GM23338 (cell line): ENCODE measurements around the gene PIP5K1C. TPM values are rescaled to one million over a fixed set of nuclear protein-coding genes. Genes with fewer than 3 reads are reported as not detected.

ENCODE experiments used
- ATAC-seq: fragments of 200-7000 bp; cut with Tn5 transposase; 3 replicates; pipeline ENCODE4 v1.9.1; 2020
- DNase-seq: peaks from one replicate; pipeline ENCODE4 v3.0.0-alpha.2; 2015; ENCODE audit warnings: low spot score
- H2AFZ ChIP-seq: fragments of 200-600 bp; sonication (generic); 2 replicates; pipeline ENCODE4 v1.8.0; 2016; ENCODE audit warnings: antibody characterized with exemption, mild to moderate bottlenecking, moderate library complexity
- H3F3A ChIP-seq: fragments of 200-600 bp; sonication (generic); replicated peaks from 2 replicates; pipeline ENCODE4 v1.8.0; 2017; ENCODE audit warnings: antibody characterized with exemption, mixed run types, low read depth
- H3K27ac ChIP-seq: fragments of 200-600 bp; sonication (generic); 2 replicates; pipeline ENCODE4 v1.6.1; 2016; ENCODE audit warnings: low read depth
- H3K27me3 ChIP-seq: fragments of 200-600 bp; sonication (generic); 2 replicates; pipeline ENCODE4 v1.8.0; 2016; ENCODE audit warnings: mild to moderate bottlenecking, mixed run types, moderate library complexity; ENCODE audit not compliant: insufficient read depth
- H3K36me3 ChIP-seq: fragments of 200-600 bp; sonication (generic); 2 replicates; pipeline ENCODE4 v1.8.0; 2016; ENCODE audit warnings: mild to moderate bottlenecking; ENCODE audit not compliant: insufficient read depth
- H3K4me1 ChIP-seq: fragments of 200-600 bp; sonication (generic); 2 replicates; pipeline ENCODE4 v1.8.0; 2016; ENCODE audit warnings: mild to moderate bottlenecking, moderate library complexity; ENCODE audit not compliant: insufficient read depth
- H3K4me2 ChIP-seq: fragments of 200-600 bp; sonication (generic); 2 replicates; pipeline ENCODE4 v1.7.1; 2017; ENCODE audit warnings: mixed run types
- H3K4me3 ChIP-seq: fragments of 200-600 bp; sonication (generic); 2 replicates; pipeline ENCODE4 v1.6.1; 2016; ENCODE audit warnings: mixed run types
- H3K79me2 ChIP-seq: fragments of 200-600 bp; sonication (generic); replicated peaks from 2 replicates; pipeline ENCODE4 v1.8.0; 2017; ENCODE audit warnings: mild to moderate bottlenecking; ENCODE audit not compliant: insufficient read depth
- H3K9me2 ChIP-seq: fragments of 200-600 bp; sonication (generic); 2 replicates; pipeline ENCODE4 v1.8.0; 2017; ENCODE audit not compliant: insufficient read depth
- H4K20me1 ChIP-seq: fragments of 200-600 bp; sonication (generic); replicated peaks from 2 replicates; pipeline ENCODE4 v1.8.0; 2017; ENCODE audit warnings: mild to moderate bottlenecking; ENCODE audit not compliant: insufficient read depth
- H3K27ac Mint-ChIP-seq: 2 replicates; pipeline ENCODE4 v1.8.0; 2020; ENCODE audit warnings: inconsistent platforms, mild to moderate bottlenecking, moderate library complexity, mixed read lengths
- H3K27me3 Mint-ChIP-seq: 3 replicates; pipeline ENCODE4 v1.8.0; 2022; ENCODE audit warnings: low read depth, mild to moderate bottlenecking, moderate library complexity, mixed read lengths, inconsistent platforms; ENCODE audit not compliant: insufficient read depth, poor library complexity
- H3K36me3 Mint-ChIP-seq: 3 replicates; pipeline ENCODE4 v1.8.0; 2021; ENCODE audit warnings: low read depth, mild to moderate bottlenecking, inconsistent platforms, moderate library complexity, mixed read lengths
- H3K4me1 Mint-ChIP-seq: 3 replicates; pipeline ENCODE4 v1.8.0; 2020; ENCODE audit warnings: mild to moderate bottlenecking, inconsistent platforms, mixed read lengths
- H3K4me3 Mint-ChIP-seq: 3 replicates; pipeline ENCODE4 v1.8.0; 2021; ENCODE audit warnings: moderate library complexity, mild to moderate bottlenecking, inconsistent platforms, mixed read lengths
- H3K9me3 Mint-ChIP-seq: 3 replicates; pipeline ENCODE4 v1.8.0; 2020; ENCODE audit warnings: moderate library complexity, mild to moderate bottlenecking, inconsistent platforms, mixed read lengths
- CREB1 ChIP-seq: fragments of 250-450 bp; sonication (Bioruptor Pico); IDR thresholded peaks from 2 replicates; pipeline ENCODE4 v1.5.0; 2020; ENCODE audit warnings: low read depth, mild to moderate bottlenecking, moderate library complexity
- ETS1 ChIP-seq: IDR thresholded peaks from 2 replicates; pipeline ENCODE4 v1.6.1; 2016; ENCODE audit warnings: antibody characterized with exemption
- EZH2 ChIP-seq: fragments of 200-600 bp; sonication (generic); IDR thresholded peaks from one replicate; pipeline ENCODE4 v1.8.0; 2017; ENCODE audit warnings: antibody characterized with exemption, mild to moderate bottlenecking, low read depth; ENCODE audit not compliant: unreplicated experiment
- EZH2phosphoT487 ChIP-seq: fragments of 200-600 bp; sonication (generic); IDR thresholded peaks from one replicate; pipeline ENCODE4 v1.8.1; 2018; ENCODE audit warnings: antibody characterized with exemption; ENCODE audit not compliant: unreplicated experiment
- JUNB ChIP-seq: IDR thresholded peaks from one replicate; pipeline ENCODE4 v1.6.1; 2016; ENCODE audit warnings: antibody characterized with exemption; ENCODE audit not compliant: unreplicated experiment
- NANOG ChIP-seq: IDR thresholded peaks from 2 replicates; pipeline ENCODE4 v1.6.1; 2016; ENCODE audit warnings: antibody characterized with exemption, borderline replicate concordance
- POLR2AphosphoS5 ChIP-seq: IDR thresholded peaks from 2 replicates; pipeline ENCODE4 v1.6.1; 2016; ENCODE audit warnings: antibody characterized with exemption, low read depth
- STAT1 ChIP-seq: IDR thresholded peaks from one replicate; pipeline ENCODE4 v1.6.1; 2016; ENCODE audit warnings: antibody characterized with exemption; ENCODE audit not compliant: unreplicated experiment
- ZNF114 ChIP-seq: fragments of 250-450 bp; sonication (Bioruptor Pico); IDR thresholded peaks from 2 replicates; pipeline ENCODE4 v1.5.0; 2020; ENCODE audit warnings: mild to moderate bottlenecking, moderate library complexity
- ZNF331 ChIP-seq: fragments of 250-450 bp; sonication (Bioruptor Pico); IDR thresholded peaks from 2 replicates; pipeline ENCODE4 v1.5.0; 2020; ENCODE audit warnings: low read depth, mild to moderate bottlenecking, moderate library complexity
- ZNF462 ChIP-seq: fragments of 250-450 bp; sonication (Bioruptor Pico); IDR thresholded peaks from 2 replicates; pipeline ENCODE4 v1.5.0; 2020; ENCODE audit warnings: mild to moderate bottlenecking, moderate library complexity
- polyA plus RNA-seq: library from polyadenylated mRNA; unstranded; fragments of >200 nt; fragmentation: Nextera tagmentation; extraction: Ambion mirVana; gene quantifications from 2 replicates; pipeline ENCODE4 v1.2.1, GENCODE V29; 2016
- total RNA-seq: library from RNA; depleted of rRNA; stranded (reverse); fragments of >200 nt; shearing (Covaris generic); gene quantifications from 2 replicates; pipeline ENCODE4 v1.2.3, GENCODE V29; 2014
- TF ChIP-seq, protein P1 (sequence below), 2 experiments: fragments of 200-600 bp in 1 of 2; sonication (generic) in 1 of 2; conservative IDR thresholded peaks; 2 replicates each; pipeline versions ENCODE4 v1.5.1 to v1.6.1; 2016 to 2017; ENCODE audit warnings: antibody characterized with exemption in 2 of 2, low read depth in 2 of 2, mild to moderate bottlenecking in 2 of 2, moderate library complexity in 1 of 2
- TF ChIP-seq, protein P2 (sequence below): IDR thresholded peaks from one replicate; pipeline ENCODE4 v1.6.1; 2018; ENCODE audit warnings: antibody characterized with exemption; ENCODE audit not compliant: unreplicated experiment

The PIP5K1C gene
- total and polyA plus RNA-seq, 2 experiments from 2014 or later: 11.8 to 46.7 TPM

GRCh38 chr19:3643674-3644313, 56.5 kb downstream of the PIP5K1C start:
- H3K27ac ChIP-seq: no peak overlapping the region
- H3K4me3 Mint-ChIP-seq: no peak overlapping the region
- DNase-seq: no peak
- H3F3A ChIP-seq: no peaks in the 10 kb centered on the region
- H3K27ac Mint-ChIP-seq: no peak overlapping the region
- ATAC-seq: no peak; the same call in 2 of the 3 replicates
- no peaks in the 10 kb centered on the region for H3K9me3 Mint-ChIP-seq
- H4K20me1 ChIP-seq: no peaks in the 10 kb centered on the region; the same call in 1 of the 2 replicates
- H3K4me3 ChIP-seq: no peak overlapping the region
- no peaks in the 10 kb centered on the region for H3K4me1 ChIP-seq
- no peaks in the 10 kb centered on the region for H3K79me2 ChIP-seq
- TF ChIP-seq ZNF462 (no peak), CREB1 (no peak), STAT1 (no peak), NANOG (no peak), ZNF331 (CRISPR knock-in tag) (no peak), JUNB (no peak), POLR2AphosphoS5 (no peak), ZNF114 (CRISPR knock-in tag) (no peak), EZH2phosphoT487 (no peak), EZH2 (no peak), ETS1 (no peak)
- TF ChIP-seq, protein P1, sequence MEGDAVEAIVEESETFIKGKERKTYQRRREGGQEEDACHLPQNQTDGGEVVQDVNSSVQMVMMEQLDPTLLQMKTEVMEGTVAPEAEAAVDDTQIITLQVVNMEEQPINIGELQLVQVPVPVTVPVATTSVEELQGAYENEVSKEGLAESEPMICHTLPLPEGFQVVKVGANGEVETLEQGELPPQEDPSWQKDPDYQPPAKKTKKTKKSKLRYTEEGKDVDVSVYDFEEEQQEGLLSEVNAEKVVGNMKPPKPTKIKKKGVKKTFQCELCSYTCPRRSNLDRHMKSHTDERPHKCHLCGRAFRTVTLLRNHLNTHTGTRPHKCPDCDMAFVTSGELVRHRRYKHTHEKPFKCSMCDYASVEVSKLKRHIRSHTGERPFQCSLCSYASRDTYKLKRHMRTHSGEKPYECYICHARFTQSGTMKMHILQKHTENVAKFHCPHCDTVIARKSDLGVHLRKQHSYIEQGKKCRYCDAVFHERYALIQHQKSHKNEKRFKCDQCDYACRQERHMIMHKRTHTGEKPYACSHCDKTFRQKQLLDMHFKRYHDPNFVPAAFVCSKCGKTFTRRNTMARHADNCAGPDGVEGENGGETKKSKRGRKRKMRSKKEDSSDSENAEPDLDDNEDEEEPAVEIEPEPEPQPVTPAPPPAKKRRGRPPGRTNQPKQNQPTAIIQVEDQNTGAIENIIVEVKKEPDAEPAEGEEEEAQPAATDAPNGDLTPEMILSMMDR (conservative IDR thresholded peaks at IDR 0.05; ENCODE audit: low read depth in 2 of 2): no peak
- TF ChIP-seq, protein P2, sequence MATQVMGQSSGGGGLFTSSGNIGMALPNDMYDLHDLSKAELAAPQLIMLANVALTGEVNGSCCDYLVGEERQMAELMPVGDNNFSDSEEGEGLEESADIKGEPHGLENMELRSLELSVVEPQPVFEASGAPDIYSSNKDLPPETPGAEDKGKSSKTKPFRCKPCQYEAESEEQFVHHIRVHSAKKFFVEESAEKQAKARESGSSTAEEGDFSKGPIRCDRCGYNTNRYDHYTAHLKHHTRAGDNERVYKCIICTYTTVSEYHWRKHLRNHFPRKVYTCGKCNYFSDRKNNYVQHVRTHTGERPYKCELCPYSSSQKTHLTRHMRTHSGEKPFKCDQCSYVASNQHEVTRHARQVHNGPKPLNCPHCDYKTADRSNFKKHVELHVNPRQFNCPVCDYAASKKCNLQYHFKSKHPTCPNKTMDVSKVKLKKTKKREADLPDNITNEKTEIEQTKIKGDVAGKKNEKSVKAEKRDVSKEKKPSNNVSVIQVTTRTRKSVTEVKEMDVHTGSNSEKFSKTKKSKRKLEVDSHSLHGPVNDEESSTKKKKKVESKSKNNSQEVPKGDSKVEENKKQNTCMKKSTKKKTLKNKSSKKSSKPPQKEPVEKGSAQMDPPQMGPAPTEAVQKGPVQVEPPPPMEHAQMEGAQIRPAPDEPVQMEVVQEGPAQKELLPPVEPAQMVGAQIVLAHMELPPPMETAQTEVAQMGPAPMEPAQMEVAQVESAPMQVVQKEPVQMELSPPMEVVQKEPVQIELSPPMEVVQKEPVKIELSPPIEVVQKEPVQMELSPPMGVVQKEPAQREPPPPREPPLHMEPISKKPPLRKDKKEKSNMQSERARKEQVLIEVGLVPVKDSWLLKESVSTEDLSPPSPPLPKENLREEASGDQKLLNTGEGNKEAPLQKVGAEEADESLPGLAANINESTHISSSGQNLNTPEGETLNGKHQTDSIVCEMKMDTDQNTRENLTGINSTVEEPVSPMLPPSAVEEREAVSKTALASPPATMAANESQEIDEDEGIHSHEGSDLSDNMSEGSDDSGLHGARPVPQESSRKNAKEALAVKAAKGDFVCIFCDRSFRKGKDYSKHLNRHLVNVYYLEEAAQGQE: no peak
- H3K4me2 ChIP-seq: no peak overlapping the region
- no peak overlapping the region for H2AFZ ChIP-seq
- H3K9me2 ChIP-seq: no peaks in the 10 kb centered on the region
- peaks cover 9% of the 10 kb centered on the region for H3K36me3 Mint-ChIP-seq
- no peaks in the 10 kb centered on the region for H3K27me3 ChIP-seq
- H3K27me3 Mint-ChIP-seq: peaks cover 2% of the 10 kb centered on the region
- no peaks in the 10 kb centered on the region for H3K4me1 Mint-ChIP-seq
- no peaks in the 10 kb centered on the region; the same call in 1 of the 2 replicates for H3K36me3 ChIP-seq
